OCI-LY1 (cell line): Measurements from ENCODE around the gene AP1G2.

Source experiments
- H2AFZ ChIP-seq: fragments of 200-600 bp; sonication (generic), shearing (Covaris generic); 2 replicates; pipeline ENCODE4 v1.6.0; 2014; ENCODE audit warnings: antibody characterized with exemption, mild to moderate bottlenecking, low read length
- H3F3A ChIP-seq: fragments of 200-600 bp; sonication (generic), shearing (Covaris generic); 2 replicates; pipeline ENCODE4 v1.6.0; 2014; ENCODE audit warnings: mild to moderate bottlenecking, antibody characterized with exemption, low read length, moderate library complexity; ENCODE audit not compliant: insufficient read depth
- H3K27ac ChIP-seq: fragments of 200-600 bp; sonication (generic); 2 replicates; pipeline ENCODE4 v1.5.1; 2014; ENCODE audit warnings: low read length, mixed run types, mild to moderate bottlenecking, low read depth; ENCODE audit not compliant: poor library complexity, severe bottlenecking
- H3K27me3 ChIP-seq: fragments of 200-600 bp; sonication (generic); 2 replicates; pipeline ENCODE4 v1.6.0; 2014; ENCODE audit warnings: antibody characterized with exemption, mild to moderate bottlenecking, low read length, moderate library complexity; ENCODE audit not compliant: insufficient read depth
- H3K36me3 ChIP-seq: fragments of 200-600 bp; sonication (generic); 2 replicates; pipeline ENCODE4 v1.6.1; 2014; ENCODE audit warnings: mild to moderate bottlenecking, antibody characterized with exemption, low read length, moderate library complexity, mixed read lengths; ENCODE audit not compliant: insufficient read depth
- H3K4me1 ChIP-seq: fragments of 200-600 bp; sonication (generic); 2 replicates; pipeline ENCODE4 v1.5.1; 2014; ENCODE audit warnings: mild to moderate bottlenecking, low read length, moderate library complexity; ENCODE audit not compliant: insufficient read depth, severe bottlenecking
- H3K4me2 ChIP-seq: fragments of 200-600 bp; sonication (generic), shearing (Covaris generic); 2 replicates; pipeline ENCODE4 v1.6.1; 2014; ENCODE audit warnings: low read length
- H3K4me3 ChIP-seq: fragments of 200-600 bp; sonication (generic); 2 replicates; pipeline ENCODE4 v1.5.1; 2014; ENCODE audit warnings: low read length, low read depth, mild to moderate bottlenecking, mixed read lengths; ENCODE audit not compliant: poor library complexity, severe bottlenecking
- H3K79me2 ChIP-seq: fragments of 200-600 bp; shearing (Covaris generic); 2 replicates; pipeline ENCODE4 v1.6.1; 2016; ENCODE audit warnings: mixed run types, low read length, mixed read lengths; ENCODE audit not compliant: insufficient read depth
- H3K9ac ChIP-seq: fragments of 200-600 bp; sonication (generic), shearing (Covaris generic); 2 replicates; pipeline ENCODE4 v1.6.1; 2014; ENCODE audit warnings: mild to moderate bottlenecking, low read length, mixed read lengths
- H3K9me2 ChIP-seq: fragments of 200-600 bp; sonication (generic), shearing (Covaris generic); 2 replicates; pipeline ENCODE4 v1.6.1; 2014; ENCODE audit warnings: low read depth, mild to moderate bottlenecking, low read length, mixed read lengths
- H3K9me3 ChIP-seq: fragments of 200-600 bp; shearing (Covaris generic); 2 replicates; pipeline ENCODE4 v1.6.1; 2014; ENCODE audit warnings: low read length, mixed read lengths
- H4K20me1 ChIP-seq: fragments of 200-600 bp; sonication (generic), shearing (Covaris generic); 2 replicates; pipeline ENCODE4 v1.6.0; 2016; ENCODE audit warnings: mild to moderate bottlenecking, low read length; ENCODE audit not compliant: insufficient read depth
- CTCF ChIP-seq: fragments of 200-600 bp; sonication (generic), shearing (Covaris generic); IDR thresholded peaks from 2 replicates; pipeline ENCODE4 v1.5.1; 2017; ENCODE audit warnings: mild to moderate bottlenecking, antibody characterized with exemption, low read length, moderate library complexity, mixed read lengths
- EZH2 ChIP-seq: fragments of 200-600 bp; sonication (generic), shearing (Covaris generic); IDR thresholded peaks from 2 replicates; pipeline ENCODE4 v1.8.0; 2017; ENCODE audit warnings: borderline replicate concordance, mixed run types, mild to moderate bottlenecking, antibody characterized with exemption, low read length, moderate library complexity, mixed read lengths

Gene AP1G2

GRCh38 chr14:23572836-23573235 is 5.2 kb upstream of the AP1G2 start:
- peaks cover 7% of the 10 kb centered on the region for H3K4me1 ChIP-seq
- no peaks in the 10 kb centered on the region for H4K20me1 ChIP-seq
- TF ChIP-seq EZH2 (no peak), CTCF (no peak)
- H3K9ac ChIP-seq, result no peak overlapping the region
- no peaks in the 10 kb centered on the region for H3K79me2 ChIP-seq
- no peaks in the 10 kb centered on the region for H3K36me3 ChIP-seq
- H3K4me2 ChIP-seq, result no peak overlapping the region
- no peak overlapping the region for H3K4me3 ChIP-seq
- no peaks in the 10 kb centered on the region; the same call in 1 of the 2 replicates for H3K27me3 ChIP-seq
- H3K9me3 ChIP-seq, result no peaks in the 10 kb centered on the region
- no peak overlapping the region for H2AFZ ChIP-seq
- H3K27ac ChIP-seq, result no peak overlapping the region
- no peaks in the 10 kb centered on the region for H3K9me2 ChIP-seq
- no peaks in the 10 kb centered on the region for H3F3A ChIP-seq

- no peak overlapping the region for H3K4me3 ChIP-seq
- H3K36me3 ChIP-seq, result no peaks in the 10 kb centered on the region
- TF ChIP-seq EZH2, result no peak
- no peak for TF ChIP-seq CTCF
- H3K4me1 ChIP-seq, result peaks cover 9% of the 10 kb centered on the region
- no peak overlapping the region for H3K27ac ChIP-seq
- H4K20me1 ChIP-seq, result no peaks in the 10 kb centered on the region
- no peak overlapping the region for H3K4me2 ChIP-seq
- no peaks in the 10 kb centered on the region for H3K9me2 ChIP-seq
- no peaks in the 10 kb centered on the region for H3F3A ChIP-seq
- no peak overlapping the region for H2AFZ ChIP-seq
- H3K79me2 ChIP-seq, result no peaks in the 10 kb centered on the region
- H3K27me3 ChIP-seq, result no peaks in the 10 kb centered on the region; the same call in 1 of the 2 replicates
- no peaks in the 10 kb centered on the region for H3K9me3 ChIP-seq
- H3K9ac ChIP-seq, result no peak overlapping the region
These were observed 4.9 kb upstream of the AP1G2 start for GRCh38 chr14:23572524-23572828.

- Histone ChIP-seq H3K36me3 (no peaks in the 10 kb centered on the region), H3K4me2 (no peak overlapping the region), H3K9ac (no peak overlapping the region), H3K4me3 (no peak overlapping the region), H3K9me2 (no peaks in the 10 kb centered on the region), H3F3A (no peaks in the 10 kb centered on the region), H2AFZ (no peak overlapping the region), H4K20me1 (no peaks in the 10 kb centered on the region), H3K27ac (no peak overlapping the region), H3K79me2 (no peaks in the 10 kb centered on the region), H3K27me3 (no peaks in the 10 kb centered on the region), H3K9me3 (no peaks in the 10 kb centered on the region), H3K4me1 (peaks cover 10% of the 10 kb centered on the region)
- TF ChIP-seq EZH2, result no peak
- no peak for TF ChIP-seq CTCF
These were observed 4.3 kb upstream of the AP1G2 start for GRCh38 chr14:23571701-23572523.
